Parathyroid adenoma (tissue), 2 donors: ENCODE measurements around the gene DCTPP1.

Source experiments
- H2AFZ ChIP-seq: fragments of 300-600 bp; sonication (generic); one replicate; pipeline ENCODE4 v1.7.0; 2017; ENCODE audit warnings: antibody characterized with exemption, mild to moderate bottlenecking
- H3K27ac ChIP-seq: fragments of 300-600 bp; sonication (generic); one replicate; pipeline ENCODE4 v1.7.0; 2017
- H3K27me3 ChIP-seq: fragments of 300-600 bp; sonication (generic); one replicate; pipeline ENCODE4 v1.7.0; 2017; ENCODE audit warnings: low read length; ENCODE audit not compliant: control insufficient read depth, insufficient read depth
- H3K36me3 ChIP-seq: fragments of 300-600 bp; sonication (generic); one replicate; pipeline ENCODE4 v1.7.0; 2017; ENCODE audit warnings: low read length; ENCODE audit not compliant: control insufficient read depth, insufficient read depth
- H3K4me1 ChIP-seq: fragments of 300-600 bp; sonication (generic); one replicate; pipeline ENCODE4 v1.7.0; 2017; ENCODE audit warnings: control low read depth
- H3K4me2 ChIP-seq: fragments of 300-600 bp; sonication (generic); one replicate; pipeline ENCODE4 v1.7.0; 2017; ENCODE audit warnings: low read length
- H3K4me3 ChIP-seq: fragments of 300-600 bp; sonication (generic); one replicate; pipeline ENCODE4 v1.7.0; 2017; ENCODE audit warnings: low read depth, low read length
- H3K79me2 ChIP-seq: fragments of 300-600 bp; sonication (generic); one replicate; pipeline ENCODE4 v1.7.0; 2017; ENCODE audit warnings: control low read depth
- H3K9ac ChIP-seq: fragments of 300-600 bp; sonication (generic); one replicate; pipeline ENCODE4 v1.7.0; 2017; ENCODE audit warnings: mild to moderate bottlenecking
- H3K9me3 ChIP-seq: fragments of 300-600 bp; sonication (generic); one replicate; pipeline ENCODE4 v1.7.0; 2017; ENCODE audit warnings: low read length; ENCODE audit not compliant: control insufficient read depth
- TF ChIP-seq, protein P1 (sequence below): fragments of 300-600 bp; sonication (generic); IDR thresholded peaks from one replicate; pipeline ENCODE4 v1.7.0; 2017; ENCODE audit warnings: antibody characterized with exemption, mild to moderate bottlenecking
- donor health status: primary hyperparathyroidism.

DCTPP1 gene

DNA sequence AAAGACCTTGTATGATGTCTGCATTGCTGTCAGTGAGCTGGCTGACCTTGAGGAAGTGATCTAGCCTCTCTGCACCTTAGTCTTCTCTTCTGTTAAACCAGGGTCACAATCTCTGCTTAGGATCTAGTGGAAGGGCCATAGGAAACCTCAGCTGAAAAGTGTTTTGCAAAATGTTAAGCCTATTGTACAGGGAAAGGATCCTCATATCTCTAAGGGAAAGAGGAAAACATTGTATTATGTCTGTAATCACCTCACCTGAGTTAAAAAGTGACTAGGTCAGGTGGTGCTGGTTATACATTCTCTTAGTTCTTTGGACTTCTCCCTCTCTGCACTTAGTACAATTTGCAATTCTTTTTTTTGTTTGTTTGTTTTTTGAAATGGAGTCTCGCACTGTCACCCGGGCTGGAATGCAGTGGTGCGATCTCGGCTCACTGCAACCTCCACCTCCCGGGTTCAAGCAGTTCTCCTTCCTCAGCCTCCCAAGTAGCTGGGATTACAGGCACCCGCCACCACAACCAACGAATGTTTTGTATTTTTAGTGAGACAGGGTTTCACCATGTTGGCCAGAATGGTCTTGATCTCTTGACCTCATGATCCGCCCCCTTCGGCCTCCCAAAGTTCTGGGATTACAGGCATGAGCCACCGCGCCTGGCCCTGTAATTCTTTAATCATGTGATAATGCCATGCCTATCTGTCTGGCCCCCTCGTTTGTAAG is 17.8 kb upstream of the DCTPP1 start:
- Histone ChIP-seq H3K4me2 (no peak overlapping the region), H3K4me1 (peaks cover 6% of the 10 kb centered on the region), H3K4me3 (no peak overlapping the region), H3K9me3 (no peaks in the 10 kb centered on the region), H3K27me3 (no peaks in the 10 kb centered on the region), H2AFZ (no peak overlapping the region), H3K79me2 (peaks cover 5% of the 10 kb centered on the region), H3K36me3 (no peaks in the 10 kb centered on the region), H3K27ac (no peak overlapping the region), H3K9ac (no peak overlapping the region)
- TF ChIP-seq, protein P1, sequence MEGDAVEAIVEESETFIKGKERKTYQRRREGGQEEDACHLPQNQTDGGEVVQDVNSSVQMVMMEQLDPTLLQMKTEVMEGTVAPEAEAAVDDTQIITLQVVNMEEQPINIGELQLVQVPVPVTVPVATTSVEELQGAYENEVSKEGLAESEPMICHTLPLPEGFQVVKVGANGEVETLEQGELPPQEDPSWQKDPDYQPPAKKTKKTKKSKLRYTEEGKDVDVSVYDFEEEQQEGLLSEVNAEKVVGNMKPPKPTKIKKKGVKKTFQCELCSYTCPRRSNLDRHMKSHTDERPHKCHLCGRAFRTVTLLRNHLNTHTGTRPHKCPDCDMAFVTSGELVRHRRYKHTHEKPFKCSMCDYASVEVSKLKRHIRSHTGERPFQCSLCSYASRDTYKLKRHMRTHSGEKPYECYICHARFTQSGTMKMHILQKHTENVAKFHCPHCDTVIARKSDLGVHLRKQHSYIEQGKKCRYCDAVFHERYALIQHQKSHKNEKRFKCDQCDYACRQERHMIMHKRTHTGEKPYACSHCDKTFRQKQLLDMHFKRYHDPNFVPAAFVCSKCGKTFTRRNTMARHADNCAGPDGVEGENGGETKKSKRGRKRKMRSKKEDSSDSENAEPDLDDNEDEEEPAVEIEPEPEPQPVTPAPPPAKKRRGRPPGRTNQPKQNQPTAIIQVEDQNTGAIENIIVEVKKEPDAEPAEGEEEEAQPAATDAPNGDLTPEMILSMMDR, result no peak

GRCh38 chr16:30446203-30446595 is 16.4 kb upstream of the DCTPP1 start:
- peak overlapping the region; percentile 93 for H3K4me3 ChIP-seq
- H2AFZ ChIP-seq, result peak overlapping the region; percentile 95
- H3K36me3 ChIP-seq, result no peaks in the 10 kb centered on the region
- peaks cover 6% of the 10 kb centered on the region for H3K4me1 ChIP-seq
- H3K27ac ChIP-seq, result peak overlapping the region; percentile 84
- peak overlapping the region; percentile 93 for H3K4me2 ChIP-seq
- H3K27me3 ChIP-seq, result no peaks in the 10 kb centered on the region
- H3K9ac ChIP-seq, result no peak overlapping the region
- TF ChIP-seq, protein P1, result no peak
- H3K79me2 ChIP-seq, result peaks cover 5% of the 10 kb centered on the region
- no peaks in the 10 kb centered on the region for H3K9me3 ChIP-seq

- H3K9ac ChIP-seq, result peak within 1 kb of the TSS; percentile 78
- peak within 1 kb of the TSS; percentile 84 for H3K27ac ChIP-seq
- H3K9me3 ChIP-seq, result no peaks in the 10 kb centered on the region
- peaks cover 6% of the 10 kb centered on the region for H3K4me1 ChIP-seq
- peak within 1 kb of the TSS; percentile 93 for H3K4me2 ChIP-seq
- TF ChIP-seq, protein P1, result peak; percentile 38
- H3K36me3 ChIP-seq, result no peaks in the 10 kb centered on the region
- H3K79me2 ChIP-seq, result peaks cover 5% of the 10 kb centered on the region
- no peaks in the 10 kb centered on the region for H3K27me3 ChIP-seq
- H2AFZ ChIP-seq, result peak within 1 kb of the TSS; percentile 95
- peak within 1 kb of the TSS; percentile 93 for H3K4me3 ChIP-seq
Observed at GRCh38 chr16:30445408-30446202, 15.8 kb upstream of the DCTPP1 start, which contains the start of gene SEPHS2. Gene SEPHS2 (minus strand): TSS chr16:30445874. CDS start chr16:30445727, 147 bp downstream.

GRCh38 chr16:30445149-30445407 is 15.2 kb upstream of the DCTPP1 start:
- H3K36me3 ChIP-seq, result no peaks in the 10 kb centered on the region
- peaks cover 6% of the 10 kb centered on the region for H3K4me1 ChIP-seq
- peak overlapping the region; percentile 93 for H3K4me3 ChIP-seq
- no peaks in the 10 kb centered on the region for H3K9me3 ChIP-seq
- H3K4me2 ChIP-seq, result peak overlapping the region; percentile 93
- H3K79me2 ChIP-seq, result peaks cover 5% of the 10 kb centered on the region
- peak overlapping the region; percentile 78 for H3K9ac ChIP-seq
- H3K27ac ChIP-seq, result peak overlapping the region; percentile 84
- TF ChIP-seq, protein P1, result no peak
- H2AFZ ChIP-seq, result peak overlapping the region; percentile 95
- H3K27me3 ChIP-seq, result no peaks in the 10 kb centered on the region
